Kidney tubule cell (primary cell): ENCODE data around the gene GULP1.

Experiments used
- DNase-seq: peaks from one replicate; pipeline ENCODE4 v3.0.0-alpha.2; 2018; ENCODE audit warnings: low spot score

The GULP1 gene

GRCh38 chr2:188292348-188293239 lies 920 bp downstream of the GULP1 start:
- DNase-seq = peak; percentile 90

GRCh38 chr2:188293601-188294351 lies 2.1 kb downstream of the GULP1 start:
- peak; percentile 90 for DNase-seq

- no peak for DNase-seq
These were observed 2.8 kb downstream of the GULP1 start for GRCh38 chr2:188294352-188294926.

- peak; percentile 8 for DNase-seq
These were observed 3.5 kb downstream of the GULP1 start for GRCh38 chr2:188295067-188295685.

- no peak for DNase-seq
These were observed 6.3 kb downstream of the GULP1 start for GRCh38 chr2:188297978-188298377.

GRCh38 chr2:188298937-188299371 lies 7.3 kb downstream of the GULP1 start:
- DNase-seq = peak; percentile 74

- DNase-seq = peak; percentile 77
These were observed 11.8 kb downstream of the GULP1 start for GRCh38 chr2:188303363-188304031.

GRCh38 chr2:188305271-188305670 lies 13.6 kb downstream of the GULP1 start:
- no peak for DNase-seq

- no peak for DNase-seq
These were observed 14.6 kb downstream of the GULP1 start for GRCh38 chr2:188306271-188306670.

- DNase-seq = no peak
These were observed 16.2 kb downstream of the GULP1 start for GRCh38 chr2:188307850-188308283.

- no peak for DNase-seq
These were observed 16.8 kb downstream of the GULP1 start for GRCh38 chr2:188308483-188308882.

GRCh38 chr2:188309364-188309763 lies 17.7 kb downstream of the GULP1 start:
- DNase-seq = no peak

GRCh38 chr2:188314314-188315054 lies 22.8 kb downstream of the GULP1 start:
- no peak for DNase-seq

- DNase-seq = no peak
These were observed 24.1 kb downstream of the GULP1 start for GRCh38 chr2:188315750-188316149.

- DNase-seq = no peak
These were observed 24.7 kb downstream of the GULP1 start for GRCh38 chr2:188316342-188316741.

GRCh38 chr2:188316791-188317423 lies 25.2 kb downstream of the GULP1 start:
- no peak for DNase-seq

GRCh38 chr2:188318161-188318749 lies 26.6 kb downstream of the GULP1 start:
- DNase-seq = no peak

- no peak for DNase-seq
These were observed 28.2 kb downstream of the GULP1 start for GRCh38 chr2:188319838-188320237.

GRCh38 chr2:188320861-188321260 lies 29.2 kb downstream of the GULP1 start:
- no peak for DNase-seq
